ENCODE results near the gene ROM1. TPM values are rescaled to one million over a fixed set of nuclear protein-coding genes. Genes with fewer than 3 reads are reported as not detected.

The ROM1 gene
- total RNA-seq, 6 donors from 2014 or later, result 3.1 to 9.2 (median 5.2) TPM

DNA sequence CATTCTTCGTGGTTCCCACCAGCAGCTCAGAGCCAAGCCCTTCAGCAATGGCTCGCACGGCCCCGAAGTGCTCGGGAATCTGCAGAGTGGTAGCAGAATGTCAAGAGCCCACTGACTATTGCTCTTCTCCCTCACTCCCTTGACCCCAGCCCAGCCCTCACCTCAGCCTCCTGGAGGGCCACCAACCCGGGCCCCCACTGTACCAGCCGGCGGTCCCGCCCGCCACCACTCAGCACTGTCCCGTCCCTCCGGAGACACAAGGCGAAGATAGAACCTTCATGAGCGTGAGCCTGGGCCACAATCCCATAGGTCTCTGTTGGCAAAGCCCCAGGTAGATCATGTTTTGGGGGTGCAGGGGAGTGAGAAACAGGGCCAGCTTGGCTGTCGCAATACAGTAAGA is 7.2 kb upstream of the ROM1 start:
- DNase-seq, result peak in 1 of 2 donors; percentile 54
- no peak for ATAC-seq (ENCODE audit: low FRiP score in 2 of 2)

DNA sequence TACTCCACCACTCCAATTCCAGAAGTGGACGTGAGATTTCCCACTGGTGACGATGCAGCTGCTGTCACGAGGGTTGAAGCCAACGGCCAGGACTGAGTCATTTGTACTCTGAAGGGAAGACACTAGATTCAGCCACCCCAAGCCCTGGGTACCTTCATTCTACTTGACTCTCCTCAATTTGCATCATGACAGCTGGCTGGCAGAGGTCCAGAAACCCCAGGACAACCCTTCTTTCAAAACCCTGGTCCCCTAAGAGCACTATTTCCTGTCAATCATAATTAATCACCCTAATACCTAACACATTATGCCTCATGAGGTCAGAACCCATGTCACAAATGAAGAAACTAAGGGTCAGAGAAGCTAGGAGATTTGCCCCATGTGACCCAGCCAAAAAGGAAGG is 5.3 kb upstream of the ROM1 start:
- no peak overlapping the region for H3K4me3 ChIP-seq
- peaks cover 16 to 28% (median 27%) of the 10 kb centered on the region in 4 donors for H3K4me1 ChIP-seq
- TF ChIP-seq POLR2A (IDR thresholded peaks at IDR 0.05) (no peak), EP300 (IDR thresholded peaks at IDR 0.05) (no peak), POLR2AphosphoS5 (IDR thresholded peaks at IDR 0.05) (no peak)
- TF ChIP-seq, protein P1, sequence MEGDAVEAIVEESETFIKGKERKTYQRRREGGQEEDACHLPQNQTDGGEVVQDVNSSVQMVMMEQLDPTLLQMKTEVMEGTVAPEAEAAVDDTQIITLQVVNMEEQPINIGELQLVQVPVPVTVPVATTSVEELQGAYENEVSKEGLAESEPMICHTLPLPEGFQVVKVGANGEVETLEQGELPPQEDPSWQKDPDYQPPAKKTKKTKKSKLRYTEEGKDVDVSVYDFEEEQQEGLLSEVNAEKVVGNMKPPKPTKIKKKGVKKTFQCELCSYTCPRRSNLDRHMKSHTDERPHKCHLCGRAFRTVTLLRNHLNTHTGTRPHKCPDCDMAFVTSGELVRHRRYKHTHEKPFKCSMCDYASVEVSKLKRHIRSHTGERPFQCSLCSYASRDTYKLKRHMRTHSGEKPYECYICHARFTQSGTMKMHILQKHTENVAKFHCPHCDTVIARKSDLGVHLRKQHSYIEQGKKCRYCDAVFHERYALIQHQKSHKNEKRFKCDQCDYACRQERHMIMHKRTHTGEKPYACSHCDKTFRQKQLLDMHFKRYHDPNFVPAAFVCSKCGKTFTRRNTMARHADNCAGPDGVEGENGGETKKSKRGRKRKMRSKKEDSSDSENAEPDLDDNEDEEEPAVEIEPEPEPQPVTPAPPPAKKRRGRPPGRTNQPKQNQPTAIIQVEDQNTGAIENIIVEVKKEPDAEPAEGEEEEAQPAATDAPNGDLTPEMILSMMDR (IDR thresholded peaks at IDR 0.05), result no peak
- 76 to 82% methylated on average over 4 of the region's 4 CpGs for WGBS, 2 donors
- no peak for ATAC-seq (ENCODE audit: low FRiP score in 2 of 2)
- no peak overlapping the region for H3K27ac ChIP-seq
- peaks cover 12 to 77% (median 33%) of the 10 kb centered on the region in 4 donors for H3K36me3 ChIP-seq
- H3K27me3 ChIP-seq, result no peaks in the 10 kb centered on the region
- DNase-seq, result peak in 1 of 2 donors; percentile 43
- no peaks in the 10 kb centered on the region for H3K9me3 ChIP-seq

More for the DNA sequence above, 7.2 kb upstream of the ROM1 start:
- no peaks in the 10 kb centered on the region for H3K27me3 ChIP-seq
- peaks cover 15 to 26% (median 25%) of the 10 kb centered on the region in 4 donors for H3K4me1 ChIP-seq
- H3K27ac ChIP-seq, result no peak overlapping the region
- TF ChIP-seq POLR2A (IDR thresholded peaks at IDR 0.05) (no peak), POLR2AphosphoS5 (IDR thresholded peaks at IDR 0.05) (no peak), EP300 (IDR thresholded peaks at IDR 0.05) (no peak)
- TF ChIP-seq, protein P1 (IDR thresholded peaks at IDR 0.05), result no peak
- H3K9me3 ChIP-seq, result no peaks in the 10 kb centered on the region
- H3K4me3 ChIP-seq, result no peak overlapping the region
- 94 to 97% methylated on average over 13 to 15 of the region's 15 CpGs for WGBS, 2 donors
- peaks cover 12 to 75% (median 33%) of the 10 kb centered on the region in 4 donors for H3K36me3 ChIP-seq

DNA sequence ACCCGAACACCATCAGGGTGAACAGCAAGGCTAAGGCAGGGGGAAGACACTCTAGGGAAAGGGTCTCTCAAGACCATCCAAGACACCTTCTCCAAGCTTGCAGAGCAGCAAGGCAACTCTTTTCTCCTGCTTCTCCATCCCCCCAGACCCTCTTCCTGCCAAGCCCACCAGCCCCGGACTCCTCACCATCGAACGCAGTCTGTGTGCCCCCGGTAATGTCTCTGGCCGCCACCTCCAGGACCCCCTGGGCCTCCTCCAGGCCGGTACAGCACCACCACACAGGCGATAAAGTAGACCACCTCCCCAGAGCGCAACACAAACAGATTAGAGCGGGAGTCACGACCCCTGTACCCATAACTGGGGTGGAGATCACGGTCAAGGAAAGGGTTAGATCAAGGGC is 4.3 kb upstream of the ROM1 start:
- Histone ChIP-seq H3K9me3 (no peaks in the 10 kb centered on the region), H3K4me1 (peaks cover 20 to 32% (median 21%) of the 10 kb centered on the region in 4 donors), H3K27me3 (no peaks in the 10 kb centered on the region), H3K27ac (no peak overlapping the region), H3K36me3 (peaks cover 12 to 70% (median 33%) of the 10 kb centered on the region in 4 donors), H3K4me3 (no peak overlapping the region)
- DNase-seq (no peak), ATAC-seq (ENCODE audit: low FRiP score in 2 of 2) (no peak)
- no peak for TF ChIP-seq EP300 (IDR thresholded peaks at IDR 0.05)
- no peak for TF ChIP-seq POLR2AphosphoS5 (IDR thresholded peaks at IDR 0.05)
- TF ChIP-seq POLR2A (IDR thresholded peaks at IDR 0.05), result no peak
- TF ChIP-seq, protein P1 (IDR thresholded peaks at IDR 0.05), result no peak
- 96 to 97% methylated on average over 12 of the region's 12 CpGs for WGBS, 2 donors

DNA sequence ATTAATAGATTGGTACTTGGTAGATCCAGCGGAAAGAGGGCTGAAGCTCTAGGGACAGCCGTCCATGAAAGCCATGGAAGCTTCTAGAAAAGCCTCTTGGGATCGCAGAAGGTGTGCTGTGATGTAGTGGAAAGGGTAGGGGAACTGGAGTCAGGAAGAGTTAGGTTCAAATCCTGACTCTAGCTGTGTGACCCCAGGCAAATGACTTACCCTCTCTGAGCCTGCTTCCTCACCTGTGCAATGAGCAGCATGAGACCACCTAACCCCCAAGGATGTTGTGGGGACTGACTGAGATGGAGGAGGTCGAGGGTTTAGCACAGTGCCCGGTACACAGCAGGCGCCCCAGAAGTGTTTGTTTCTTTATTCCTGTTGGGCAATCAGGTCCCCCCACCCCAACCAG is 2.7 kb upstream of the ROM1 start:
- Histone ChIP-seq H3K4me1 (peaks cover 20 to 32% (median 21%) of the 10 kb centered on the region in 4 donors), H3K27ac (peak overlapping the region in 1 of 4 donors; percentile 99), H3K9me3 (no peaks in the 10 kb centered on the region), H3K36me3 (peaks cover 9 to 60% (median 28%) of the 10 kb centered on the region in 4 donors), H3K4me3 (no peak overlapping the region), H3K27me3 (no peaks in the 10 kb centered on the region)
- ATAC-seq (ENCODE audit: low FRiP score in 2 of 2) (no peak), DNase-seq (no peak)
- WGBS, 2 donors, result 82 to 85% methylated on average over 5 to 6 of the region's 6 CpGs
- TF ChIP-seq POLR2AphosphoS5 (IDR thresholded peaks at IDR 0.05) (no peak), EP300 (IDR thresholded peaks at IDR 0.05) (no peak), POLR2A (IDR thresholded peaks at IDR 0.05) (no peak)
- TF ChIP-seq, protein P1 (IDR thresholded peaks at IDR 0.05), result no peak
